Bronchial epithelial cell (primary cell): ENCODE data around the gene DDI1. TPM values are rescaled to one million over a fixed set of nuclear protein-coding genes. Genes with fewer than 3 reads are reported as not detected.

Source experiments
- DNase-seq: peaks from one replicate; pipeline ENCODE4 v3.0.0-alpha.2; 2010; ENCODE audit warnings: low read depth
- FAIRE-seq: peaks from 2 replicates; lab custom pipeline; 2011; peaks lifted over from hg19 to GRCh38; lab: Jason Lieb, UNC
- H3K27me3 ChIP-seq: 2 replicates; pipeline ENCODE4 v1.5.1; 2011; ENCODE audit warnings: low read length; ENCODE audit not compliant: control insufficient read depth, insufficient read depth
- H3K36me3 ChIP-seq: 2 replicates; pipeline ENCODE4 v1.5.1; 2011; ENCODE audit warnings: low read length; ENCODE audit not compliant: control insufficient read depth, insufficient read depth
- H3K4me3 ChIP-seq: 2 replicates; pipeline ENCODE4 v1.5.1; 2011; ENCODE audit warnings: mild to moderate bottlenecking, low read depth, low read length, control low read depth
- CTCF ChIP-seq: IDR thresholded peaks from 2 replicates; pipeline ENCODE4 v1.5.1; 2011; ENCODE audit warnings: mild to moderate bottlenecking, moderate library complexity, low read length, control low read depth, inconsistent platforms; ENCODE audit not compliant: insufficient read depth, severe bottlenecking
- total RNA-seq: library from RNA; depleted of rRNA; stranded (reverse); fragments of >200 nt; gene quantifications from 2 replicates; pipeline ENCODE4 v1.2.1, GENCODE V29; 2014

The DDI1 gene
- total RNA-seq = not detected in 2 replicates

GRCh38 chr11:104036588-104036987 lies at the start of gene DDI1:
TSS of gene DDI1 (plus strand) at chr11:104036640. CDS start at chr11:104036823, 183 bp downstream.
- TF ChIP-seq CTCF = no peak
- DNase-seq (no peak), FAIRE-seq (no peak)
- no peak within 1 kb of the TSS for H3K4me3 ChIP-seq
- H3K36me3 ChIP-seq = no peaks in the 10 kb centered on the region
- no peaks in the 10 kb centered on the region for H3K27me3 ChIP-seq

DNA sequence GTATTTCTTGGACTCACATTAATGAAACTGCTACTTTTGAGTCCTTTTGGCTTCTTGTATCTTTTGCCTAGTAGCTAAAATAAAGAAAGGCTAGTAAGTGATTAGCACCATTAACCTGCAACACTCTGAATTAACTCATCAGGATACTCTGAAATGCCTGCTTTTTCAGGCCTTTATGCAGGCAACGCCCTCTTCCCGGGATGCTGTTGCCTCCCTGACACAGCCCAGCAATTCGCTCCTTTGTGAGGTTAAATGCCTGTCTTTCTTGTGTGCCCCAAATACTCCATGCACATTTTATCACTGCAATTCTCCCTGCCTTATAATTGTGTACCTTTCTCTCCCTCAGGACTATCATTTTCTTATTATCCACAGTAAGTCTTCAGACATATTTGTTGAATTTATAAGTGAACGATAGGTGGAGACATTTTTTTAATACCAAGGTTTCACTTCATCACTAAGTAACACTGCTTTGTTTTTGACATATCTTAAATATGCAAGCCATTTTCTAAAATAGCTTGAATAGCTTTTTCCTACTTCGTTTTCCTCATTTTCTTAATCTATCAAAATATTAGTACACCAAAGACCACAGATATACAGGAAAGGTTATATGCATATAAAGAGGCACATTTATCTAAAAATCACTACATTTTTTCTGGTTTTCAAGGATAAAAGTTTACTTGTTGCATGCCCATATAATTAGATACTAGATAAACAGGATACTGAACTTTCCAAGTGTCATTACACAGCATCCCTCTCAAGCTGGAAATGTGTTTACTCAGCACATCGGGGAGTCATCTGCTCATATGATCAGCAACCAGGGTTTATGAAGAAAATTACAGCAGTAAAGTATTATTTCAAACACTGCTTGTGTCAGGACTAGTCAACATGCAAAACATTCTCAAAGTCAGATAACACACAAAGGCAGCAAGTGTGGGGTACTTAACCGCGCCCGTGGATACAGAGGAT lies 48.5 kb upstream of the DDI1 start:
- Histone ChIP-seq H3K27me3 (no peaks in the 10 kb centered on the region), H3K36me3 (no peaks in the 10 kb centered on the region), H3K4me3 (no peak overlapping the region)
- TF ChIP-seq CTCF = no peak
- no peak for FAIRE-seq
- DNase-seq = peak; percentile 30

- peak; percentile 82 for DNase-seq
- no peak for FAIRE-seq
- no peak for TF ChIP-seq CTCF
- Histone ChIP-seq H3K27me3 (no peaks in the 10 kb centered on the region), H3K36me3 (no peaks in the 10 kb centered on the region), H3K4me3 (no peak overlapping the region)
Observed at GRCh38 chr11:103988595-103988969, 47.9 kb upstream of the DDI1 start.

DNA sequence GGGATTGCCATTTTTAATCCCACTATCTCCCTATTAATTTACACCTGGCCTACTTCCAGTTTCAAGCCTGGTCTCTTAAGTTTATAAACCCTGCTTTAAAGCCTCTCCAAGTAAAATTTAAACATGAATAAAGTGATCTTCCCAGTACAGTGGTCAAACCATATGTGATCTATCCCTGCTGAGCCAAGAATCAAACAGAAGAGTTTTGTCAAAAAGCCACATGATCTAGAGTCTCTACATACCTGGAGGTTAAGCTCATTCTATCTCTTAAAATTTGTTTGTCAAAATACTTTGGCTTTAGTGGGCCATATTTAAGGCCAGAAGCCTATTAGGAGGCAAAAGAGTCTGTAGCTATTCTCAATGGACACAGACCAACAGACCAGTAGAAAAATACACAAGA lies 42.9 kb upstream of the DDI1 start:
- DNase-seq = no peak
- FAIRE-seq = no peak
- no peak overlapping the region for H3K4me3 ChIP-seq
- H3K27me3 ChIP-seq = no peaks in the 10 kb centered on the region
- TF ChIP-seq CTCF = no peak
- no peaks in the 10 kb centered on the region for H3K36me3 ChIP-seq

- Histone ChIP-seq H3K27me3 (no peaks in the 10 kb centered on the region), H3K4me3 (no peak overlapping the region), H3K36me3 (no peaks in the 10 kb centered on the region)
- TF ChIP-seq CTCF = no peak
- no peak for FAIRE-seq
- no peak for DNase-seq
Observed at GRCh38 chr11:103994094-103994493, 42.3 kb upstream of the DDI1 start.
